Prostate gland (tissue), 2 donors: Measurements from ENCODE around the gene ANKFY1.

Source experiments
- CTCF ChIP-seq, 4 experiments: fragments of 200-600 bp in 2 of 4; fragments of 450-650 bp in 2 of 4; sonication (generic) in 2 of 4; IDR thresholded peaks; 1 replicate in 3 of 4; 2 replicates in 1 of 4; pipeline ENCODE4 v1.5.1; 2016 to 2019; ENCODE audit warnings: antibody characterized with exemption in 4 of 4, mild to moderate bottlenecking in 2 of 4, moderate library complexity in 2 of 4
- POLR2A ChIP-seq: fragments of 450-650 bp; IDR thresholded peaks from one replicate; pipeline ENCODE4 v1.6.1; 2016; ENCODE audit warnings: antibody characterized with exemption, mild to moderate bottlenecking
- POLR2AphosphoS5 ChIP-seq: sonication (generic); formaldehyde crosslinking; IDR thresholded peaks from one replicate; pipeline ENCODE4 v1.6.1; 2017; ENCODE audit warnings: antibody characterized with exemption

- TF ChIP-seq CTCF (IDR thresholded peaks at IDR 0.05) (no peak), POLR2AphosphoS5 (no peak), POLR2A (no peak)
Observed at GRCh38 chr17:4162775-4163466, 100.9 kb downstream of the ANKFY1 start.
